Astrocyte of the spinal cord (primary cell): ENCODE data around the gene CTPS2.

ENCODE experiments used
- DNase-seq: peaks from one replicate; pipeline ENCODE4 v3.0.0; 2011; ENCODE audit warnings: low read depth, low spot score
- H3K4me3 ChIP-seq: 2 replicates; pipeline ENCODE4 v1.5.1; 2011; ENCODE audit warnings: low read depth, mild to moderate bottlenecking, low read length, moderate library complexity
- CTCF ChIP-seq: IDR thresholded peaks from 2 replicates; pipeline ENCODE4 v1.5.1; 2012; ENCODE audit warnings: low read depth, mild to moderate bottlenecking, low read length, inconsistent platforms
- in situ Hi-C: cut with HindIII; loops from 2 replicates; pipeline ENCODE4 v1.10.0; 2017; ENCODE audit warnings: low sequenced_read_pairs

Gene CTPS2

GRCh38 chrX:16671005-16671404, 41.5 kb downstream of the CTPS2 start:
- no peak overlapping the region for H3K4me3 ChIP-seq
- in situ Hi-C loops, result no loop called here
- DNase-seq, result peak; percentile 70
- peak; percentile 28 for TF ChIP-seq CTCF

- no peak overlapping the region for H3K4me3 ChIP-seq
- DNase-seq, result peak; percentile 64
- TF ChIP-seq CTCF, result no peak
- in situ Hi-C loops, result no loop called here
Measured at GRCh38 chrX:16666541-16666940, 45.9 kb downstream of the CTPS2 start.

GRCh38 chrX:16665089-16665488, 47.4 kb downstream of the CTPS2 start:
- no peak for TF ChIP-seq CTCF
- peak; percentile 63 for DNase-seq
- no peak overlapping the region for H3K4me3 ChIP-seq
- in situ Hi-C loops, result no loop called here

- in situ Hi-C loops, result no loop called here
- no peak overlapping the region for H3K4me3 ChIP-seq
- no peak for DNase-seq
- peak; percentile 21 for TF ChIP-seq CTCF
Measured at GRCh38 chrX:16664626-16665025, 47.8 kb downstream of the CTPS2 start.

GRCh38 chrX:16664074-16664473, 48.4 kb downstream of the CTPS2 start:
- in situ Hi-C loops, result no loop called here
- H3K4me3 ChIP-seq, result no peak overlapping the region
- DNase-seq, result peak; percentile 40
- peak; percentile 17 for TF ChIP-seq CTCF

GRCh38 chrX:16662402-16662801, 50.1 kb downstream of the CTPS2 start:
- DNase-seq, result no peak
- H3K4me3 ChIP-seq, result no peak overlapping the region
- in situ Hi-C loops, result no loop called here
- no peak for TF ChIP-seq CTCF

GRCh38 chrX:16661495-16661894, 51.0 kb downstream of the CTPS2 start:
- TF ChIP-seq CTCF, result no peak
- in situ Hi-C loops, result no loop called here
- DNase-seq, result no peak
- H3K4me3 ChIP-seq, result no peak overlapping the region
